IMR-90 (cell line): ENCODE data around the gene IL34. TPM values are rescaled to one million over a fixed set of nuclear protein-coding genes. Genes with fewer than 3 reads are reported as not detected.
A peak's percentile ranks its signal among the peaks of the same experiment; 100 is the strongest.

Source experiments
- ATAC-seq: fragments of 200-7000 bp; cut with Tn5 transposase; 2 replicates; pipeline ENCODE4 v1.9.1; 2020; ENCODE audit warnings: low read depth, mild to moderate bottlenecking, moderate library complexity
- BruUV-seq: library from RNA; stranded (reverse); fragments of 400-500 nt; replicated peaks from 2 replicates; lab custom pipeline; 2021; lab: Mats Ljungman, UMichigan
- CTCF ChIA-PET: fragments of 300-600 bp; formaldehyde crosslinking; extraction: SDS; loops from one replicate; lab custom pipeline; 2021; ENCODE audit warnings: antibody characterized with exemption; lab: Yijun Ruan, JAX
- POLR2A ChIA-PET: fragments of 300-600 bp; sonication (Branson Sonifier 250); formaldehyde crosslinking; loops from one replicate; lab custom pipeline; 2022; ENCODE audit warnings: antibody characterized with exemption; ENCODE audit not compliant: unreplicated experiment; lab: Charles Lee
- DNase-seq: peaks from one replicate; pipeline ENCODE4 v3.0.0; 2013
- H2AFZ ChIP-seq: replicated peaks from 2 replicates; pipeline ENCODE3; 2013; ENCODE audit warnings: low read length, mild to moderate bottlenecking; ENCODE audit not compliant: poor library complexity
- H2AK5ac ChIP-seq: 2 replicates; pipeline ENCODE4 v1.6.1; 2013; ENCODE audit warnings: low read depth, low read length, inconsistent platforms
- H2AK9ac ChIP-seq: replicated peaks from 2 replicates; pipeline ENCODE3; 2013; ENCODE audit warnings: mild to moderate bottlenecking, low read depth, low read length, moderate library complexity; ENCODE audit not compliant: poor library complexity
- H2BK120ac ChIP-seq: 2 replicates; pipeline ENCODE4 v1.6.1; 2013; ENCODE audit warnings: low read depth, low read length, inconsistent platforms
- H2BK15ac ChIP-seq: 3 replicates; pipeline ENCODE4 v1.6.1; 2013; ENCODE audit warnings: low read depth, low read length, inconsistent platforms
- H2BK20ac ChIP-seq: 2 replicates; pipeline ENCODE4 v1.6.1; 2013; ENCODE audit warnings: low read depth, mild to moderate bottlenecking, inconsistent platforms, low read length, moderate library complexity
- H2BK5ac ChIP-seq: 2 replicates; pipeline ENCODE4 v1.6.1; 2013; ENCODE audit warnings: mild to moderate bottlenecking, low read depth, low read length, inconsistent platforms; ENCODE audit not compliant: poor library complexity, severe bottlenecking
- H3K14ac ChIP-seq: replicated peaks from 2 replicates; pipeline ENCODE4 v1.6.1; 2013; ENCODE audit warnings: low read depth, low read length, inconsistent platforms
- H3K18ac ChIP-seq: 2 replicates; pipeline ENCODE4 v1.6.1; 2013; ENCODE audit warnings: low read depth, low read length, control low read depth
- H3K23ac ChIP-seq: 2 replicates; pipeline ENCODE4 v1.6.1; 2013; ENCODE audit warnings: low read depth, low read length, inconsistent platforms
- H3K27ac ChIP-seq: 2 replicates; pipeline ENCODE4 v1.5.1; 2013; ENCODE audit warnings: mild to moderate bottlenecking, control low read depth, low read length; ENCODE audit not compliant: insufficient read depth
- H3K27me3 ChIP-seq: 2 replicates; pipeline ENCODE4 v1.6.1; 2013; ENCODE audit warnings: low read length; ENCODE audit not compliant: control insufficient read depth, insufficient read depth
- H3K36me3 ChIP-seq: 2 replicates; pipeline ENCODE4 v1.6.1; 2013; ENCODE audit warnings: low read length, mixed read lengths; ENCODE audit not compliant: control insufficient read depth, insufficient read depth
- H3K4ac ChIP-seq: 2 replicates; pipeline ENCODE4 v1.6.1; 2013; ENCODE audit warnings: low read depth, low read length, inconsistent platforms
- H3K4me1 ChIP-seq: 2 replicates; pipeline ENCODE4 v1.6.1; 2013; ENCODE audit warnings: low read length, mixed read lengths; ENCODE audit not compliant: control insufficient read depth, insufficient read depth
- H3K4me2 ChIP-seq: 2 replicates; pipeline ENCODE4 v1.6.1; 2013; ENCODE audit warnings: low read depth, mild to moderate bottlenecking, control low read depth, low read length, moderate library complexity
- H3K4me3 ChIP-seq: 2 replicates; pipeline ENCODE4 v1.5.1; 2013; ENCODE audit warnings: low read depth, mild to moderate bottlenecking, control low read depth, low read length, moderate library complexity; ENCODE audit not compliant: insufficient read depth
- H3K56ac ChIP-seq: 2 replicates; pipeline ENCODE4 v1.6.1; 2013; ENCODE audit warnings: low read length, inconsistent platforms; ENCODE audit not compliant: insufficient read depth; ENCODE audit errors: extremely low read depth
- H3K79me1 ChIP-seq, 2 experiments: 2 replicates each; pipeline ENCODE4 v1.6.1; 2013; ENCODE audit warnings: low read length in 2 of 2, inconsistent platforms in 1 of 2, low read depth in 1 of 2
- H3K9ac ChIP-seq: 2 replicates; pipeline ENCODE4 v1.6.1; 2013; ENCODE audit warnings: low read depth, low read length, control low read depth
- H3K9me1 ChIP-seq: 2 replicates; pipeline ENCODE4 v1.6.1; 2013; ENCODE audit warnings: low read length, inconsistent platforms; ENCODE audit not compliant: insufficient read depth
- H3K9me3 ChIP-seq: 2 replicates; pipeline ENCODE4 v1.6.1; 2013; ENCODE audit warnings: low read length; ENCODE audit not compliant: control insufficient read depth, insufficient read depth
- H4K20me1 ChIP-seq: 2 replicates; pipeline ENCODE4 v1.6.1; 2013; ENCODE audit warnings: low read length, inconsistent platforms; ENCODE audit not compliant: insufficient read depth
- H4K5ac ChIP-seq: 2 replicates; pipeline ENCODE4 v1.6.1; 2013; ENCODE audit warnings: mild to moderate bottlenecking, low read depth, low read length, control low read depth
- H4K8ac ChIP-seq, 2 experiments: 2 replicates each; pipeline ENCODE4 v1.6.1; 2013; ENCODE audit warnings: low read depth in 2 of 2, low read length in 2 of 2, control low read depth in 1 of 2, inconsistent platforms in 1 of 2
- H4K91ac ChIP-seq: 2 replicates; pipeline ENCODE4 v1.6.1; 2013; ENCODE audit warnings: low read depth, low read length, inconsistent platforms; ENCODE audit not compliant: insufficient read depth
- BHLHE40 ChIP-seq: fragments of 150-350 bp; IDR thresholded peaks from 2 replicates; pipeline ENCODE4 v1.6.1; 2016; ENCODE audit warnings: mild to moderate bottlenecking, low read depth, low read length
- CEBPB ChIP-seq: IDR thresholded peaks from 2 replicates; pipeline ENCODE4 v1.6.1; 2012; ENCODE audit warnings: low read depth, low read length, improper control_type of control experiment
- CHD1 ChIP-seq: IDR thresholded peaks from 2 replicates; pipeline ENCODE4 v1.6.1; 2012; ENCODE audit warnings: low read depth, low read length, improper control_type of control experiment
- CTCF ChIP-seq: conservative IDR thresholded peaks from 2 replicates; pipeline ENCODE4 v1.5.1; 2012; ENCODE audit warnings: mild to moderate bottlenecking, low read depth, low read length, improper control_type of control experiment
- FOS ChIP-seq: fragments of 150-350 bp; IDR thresholded peaks from 2 replicates; pipeline ENCODE4 v1.6.1; 2016; ENCODE audit warnings: low read depth, low read length
- MAFK ChIP-seq: IDR thresholded peaks from 2 replicates; pipeline ENCODE4 v1.6.1; 2012; ENCODE audit warnings: low read depth, low read length, improper control_type of control experiment
- MAZ ChIP-seq: IDR thresholded peaks from 2 replicates; pipeline ENCODE4 v1.6.1; 2012; ENCODE audit warnings: low read depth, mild to moderate bottlenecking, low read length, improper control_type of control experiment, moderate library complexity, borderline replicate concordance
- MXI1 ChIP-seq: IDR thresholded peaks from 2 replicates; pipeline ENCODE4 v1.6.1; 2012; ENCODE audit warnings: low read depth, mild to moderate bottlenecking, low read length, moderate library complexity, borderline replicate concordance
- NFE2L2 ChIP-seq: fragments of 150-350 bp; IDR thresholded peaks from 2 replicates; pipeline ENCODE4 v1.6.1; 2016; ENCODE audit warnings: low read depth, mild to moderate bottlenecking, low read length
- POLR2A ChIP-seq: IDR thresholded peaks from 2 replicates; pipeline ENCODE4 v1.6.1; 2012; ENCODE audit warnings: mild to moderate bottlenecking, low read depth, low read length
- RAD21 ChIP-seq: IDR thresholded peaks from 2 replicates; pipeline ENCODE4 v1.6.1; 2012; ENCODE audit warnings: low read length, improper control_type of control experiment
- RCOR1 ChIP-seq: IDR thresholded peaks from 2 replicates; pipeline ENCODE4 v1.6.1; 2012; ENCODE audit warnings: mild to moderate bottlenecking, low read length, improper control_type of control experiment; ENCODE audit not compliant: insufficient replicate concordance
- RFX5 ChIP-seq: IDR thresholded peaks from 2 replicates; pipeline ENCODE4 v1.8.0; 2012; ENCODE audit warnings: low read depth, mild to moderate bottlenecking, low read length, moderate library complexity
- SMC3 ChIP-seq: fragments of 150-350 bp; IDR thresholded peaks from 2 replicates; pipeline ENCODE4 v1.6.1; 2016; ENCODE audit warnings: low read depth, mild to moderate bottlenecking, antibody characterized with exemption, low read length, moderate library complexity
- WGBS, 2 experiments: methylation state at CpG; one replicate each; pipeline versions ENCODE4 v1.1.5 to v1.1.7; 2013; ENCODE audit warnings: missing lambda C conversion rate in 2 of 2; ENCODE audit not compliant: insufficient read length in 1 of 2; ENCODE audit errors: extremely low coverage in 2 of 2; 5-methylcytosine and 5-hydroxymethylcytosine counted together
- dilution Hi-C: fragments of 300-500 bp; cut with HindIII; formaldehyde crosslinking; loops from one replicate; pipeline ENCODE4 v1.14.3; 2018; ENCODE audit warnings: low sequenced_read_pairs; ENCODE audit not compliant: unreplicated experiment
- in situ Hi-C: fragments of 300-500 bp; cut with MboI; formaldehyde crosslinking; loops from 3 replicates; pipeline ENCODE4 v1.14.3; 2019; ENCODE audit warnings: low sequenced_read_pairs, inconsistent platforms, mixed read lengths
- intact Hi-C: fragments of 100-400 bp; cut with micrococcal nuclease; formaldehyde crosslinking; loops from 2 replicates; pipeline ENCODE4 v1.10.0; 2022
- polyA plus RNA-seq, 3 experiments: library from polyadenylated mRNA; depleted of rRNA; stranded (reverse); fragments of >200 nt; gene quantifications; 2 replicates each; pipeline ENCODE4 v1.2.3, GENCODE V29; 2012; ENCODE audit warnings: low replicate concordance in 1 of 3
- total RNA-seq: library from RNA; depleted of rRNA; stranded (reverse); fragments of >200 nt; gene quantifications from 2 replicates; pipeline ENCODE4 v1.2.3, GENCODE V29; 2012
- TF ChIP-seq, protein P1 (sequence below): fragments of 150-350 bp; IDR thresholded peaks from 2 replicates; pipeline ENCODE4 v1.6.1; 2016; ENCODE audit warnings: low read depth, mild to moderate bottlenecking, low read length, moderate library complexity, borderline replicate concordance

IL34 gene
- total and polyA plus RNA-seq, 2 of the 4 experiments (the other 2 are of a cell fraction) = 1.3 to 2.5 TPM

DNA sequence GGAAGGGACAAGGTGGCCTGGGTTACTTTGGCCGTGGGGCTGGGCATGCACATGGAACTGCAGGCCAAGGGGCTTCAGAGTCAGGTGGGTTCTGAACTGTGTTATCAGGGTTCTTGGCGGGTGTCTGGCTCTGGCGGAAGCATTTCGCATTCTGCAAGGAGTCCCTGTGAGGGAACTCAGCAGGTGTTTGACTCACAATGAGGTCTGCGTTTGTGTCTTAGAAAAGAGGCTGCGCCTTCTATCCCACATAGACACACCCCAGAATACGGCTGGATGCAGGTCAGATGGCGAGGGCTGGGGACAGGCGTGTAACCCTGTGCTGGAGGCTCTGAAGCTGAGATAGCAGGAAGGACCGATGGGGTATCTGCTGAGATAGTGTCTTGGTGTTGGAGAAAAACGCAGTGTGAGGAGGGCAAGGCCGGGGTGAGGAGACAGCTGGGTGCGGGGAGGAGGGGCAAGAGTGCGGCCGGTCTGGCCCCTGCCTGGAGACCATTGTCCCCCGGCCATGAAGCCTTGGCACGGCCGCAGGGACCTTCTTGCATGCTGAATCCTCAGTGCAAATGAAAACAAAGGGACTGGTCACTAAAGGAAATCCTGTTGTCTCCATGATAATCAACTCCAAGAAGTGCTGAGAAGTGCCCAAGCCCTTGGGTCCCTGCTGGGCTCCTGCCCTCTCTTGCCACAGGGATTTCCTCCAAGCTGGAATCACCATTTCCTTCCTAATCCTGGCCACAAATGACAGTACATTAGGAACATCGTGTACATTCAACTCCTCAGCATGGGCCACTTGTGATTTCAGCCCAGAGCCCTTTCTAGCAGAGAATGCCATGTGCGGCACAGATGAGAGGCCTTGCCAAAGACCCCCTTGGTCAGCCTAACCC lies 62.2 kb downstream of the IL34 start:
- Histone ChIP-seq H2BK120ac (peak overlapping the region; percentile 85), H2BK5ac (peak overlapping the region; percentile 13), H3K36me3 (no peaks in the 10 kb centered on the region), H3K4ac (peak overlapping the region; percentile 97), H2AK5ac (peak overlapping the region; percentile 95), H3K18ac (no peak overlapping the region), H4K20me1 (no peaks in the 10 kb centered on the region), H3K9ac (no peak overlapping the region), H3K14ac (no peak overlapping the region), H3K27ac (peak overlapping the region; percentile 26; the same call in 1 of the 2 replicates), H3K9me3 (no peaks in the 10 kb centered on the region), H4K91ac (peak overlapping the region; percentile 72), H4K8ac (peak overlapping the region in 1 of 2 experiments; percentile 33; a peak in 1 of 4 replicates), H4K5ac (peak overlapping the region; percentile 51), H3K27me3 (no peaks in the 10 kb centered on the region), H2AK9ac (peak overlapping the region; percentile 50), H3K4me3 (no peak overlapping the region), H3K56ac (no peak overlapping the region), H3K9me1 (peaks cover 56% of the 10 kb centered on the region), H2BK15ac (peak overlapping the region; percentile 40; the same call in 1 of the 3 replicates), H2BK20ac (peak overlapping the region; percentile 66; the same call in 1 of the 2 replicates), H2AFZ (no peak overlapping the region), H3K79me1 (peaks cover 6 to 61% of the 10 kb centered on the region in 2 experiments), H3K4me1 (peaks cover 42% of the 10 kb centered on the region), H3K23ac (no peak overlapping the region), H3K4me2 (no peak overlapping the region)
- intact Hi-C loops = no loop called here
- DNase-seq (no peak), ATAC-seq (no peak)
- in situ Hi-C loops = no loop called here
- WGBS, 2 experiments = 88% methylated on average over 12 of the region's 20 CpGs; no CpG with 5 or more reads in 1 of the 2 experiments
- no TSS peak for BruUV-seq
- CTCF ChIA-PET = no interaction called here
- POLR2A ChIA-PET = no interaction called here
- dilution Hi-C loops = no loop called here
- TF ChIP-seq SMC3 (no peak), RCOR1 (no peak), MXI1 (no peak), RAD21 (no peak), CHD1 (no peak), CEBPB (no peak), RFX5 (no peak), CTCF (no peak), MAZ (no peak), MAFK (no peak), BHLHE40 (no peak), FOS (no peak), NFE2L2 (no peak), POLR2A (no peak)
- TF ChIP-seq, protein P1, sequence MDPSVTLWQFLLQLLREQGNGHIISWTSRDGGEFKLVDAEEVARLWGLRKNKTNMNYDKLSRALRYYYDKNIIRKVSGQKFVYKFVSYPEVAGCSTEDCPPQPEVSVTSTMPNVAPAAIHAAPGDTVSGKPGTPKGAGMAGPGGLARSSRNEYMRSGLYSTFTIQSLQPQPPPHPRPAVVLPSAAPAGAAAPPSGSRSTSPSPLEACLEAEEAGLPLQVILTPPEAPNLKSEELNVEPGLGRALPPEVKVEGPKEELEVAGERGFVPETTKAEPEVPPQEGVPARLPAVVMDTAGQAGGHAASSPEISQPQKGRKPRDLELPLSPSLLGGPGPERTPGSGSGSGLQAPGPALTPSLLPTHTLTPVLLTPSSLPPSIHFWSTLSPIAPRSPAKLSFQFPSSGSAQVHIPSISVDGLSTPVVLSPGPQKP = no peak
